Cardiac fibroblast (primary cell): ENCODE data around the gene CCDC93.
A peak's percentile ranks its signal among the peaks of the same experiment; 100 is the strongest.

Experiments
- DNase-seq, 2 donors: peaks; one replicate each; pipeline versions ENCODE4 v3.0.0 to v3.0.0-alpha.2; 2010; ENCODE audit warnings: low read depth in 2 of 2
- H3K4me3 ChIP-seq, 2 donors: replicated peaks in 1 of 2; 1 replicate in 1 of 2; 2 replicates in 1 of 2; pipeline ENCODE4 v1.5.1; 2011; ENCODE audit warnings: low read depth in 2 of 2, low read length in 2 of 2, mild to moderate bottlenecking in 2 of 2, moderate library complexity in 1 of 2
- TF ChIP-seq, protein P1 (sequence below): IDR thresholded peaks from one replicate; pipeline ENCODE4 v1.5.1; 2011; ENCODE audit warnings: low read depth, mild to moderate bottlenecking, low read length, inconsistent platforms

The CCDC93 gene

DNA sequence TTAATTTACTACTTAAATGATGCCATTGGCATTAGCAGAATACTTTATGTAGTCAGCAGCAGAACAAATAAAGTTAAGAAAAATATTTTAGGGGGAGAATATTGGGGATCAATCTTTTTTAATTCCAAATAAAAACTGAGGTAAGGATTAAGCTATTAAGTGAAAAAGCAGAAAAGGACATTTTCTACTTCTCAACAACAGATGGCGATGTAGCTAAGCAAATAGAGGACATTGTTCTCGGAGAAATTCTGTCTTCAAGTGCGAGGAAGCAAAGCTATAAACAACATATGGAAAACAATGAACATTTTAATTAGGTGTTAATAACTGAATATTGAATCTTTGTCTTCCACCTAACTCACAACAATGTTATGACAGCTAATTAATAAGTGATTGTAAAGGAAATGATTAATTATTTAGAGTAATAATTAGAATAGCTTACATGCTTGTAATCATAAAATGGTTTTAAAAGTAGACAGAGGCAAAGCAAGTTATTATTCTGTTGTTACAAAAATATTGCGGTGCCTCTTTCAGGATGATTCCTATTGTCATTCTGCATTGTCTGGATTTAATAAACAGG, 32.9 kb upstream of the CCDC93 start:
- H3K4me3 ChIP-seq = no peak overlapping the region
- DNase-seq = peak; percentile 67 to 68
- TF ChIP-seq, protein P1, sequence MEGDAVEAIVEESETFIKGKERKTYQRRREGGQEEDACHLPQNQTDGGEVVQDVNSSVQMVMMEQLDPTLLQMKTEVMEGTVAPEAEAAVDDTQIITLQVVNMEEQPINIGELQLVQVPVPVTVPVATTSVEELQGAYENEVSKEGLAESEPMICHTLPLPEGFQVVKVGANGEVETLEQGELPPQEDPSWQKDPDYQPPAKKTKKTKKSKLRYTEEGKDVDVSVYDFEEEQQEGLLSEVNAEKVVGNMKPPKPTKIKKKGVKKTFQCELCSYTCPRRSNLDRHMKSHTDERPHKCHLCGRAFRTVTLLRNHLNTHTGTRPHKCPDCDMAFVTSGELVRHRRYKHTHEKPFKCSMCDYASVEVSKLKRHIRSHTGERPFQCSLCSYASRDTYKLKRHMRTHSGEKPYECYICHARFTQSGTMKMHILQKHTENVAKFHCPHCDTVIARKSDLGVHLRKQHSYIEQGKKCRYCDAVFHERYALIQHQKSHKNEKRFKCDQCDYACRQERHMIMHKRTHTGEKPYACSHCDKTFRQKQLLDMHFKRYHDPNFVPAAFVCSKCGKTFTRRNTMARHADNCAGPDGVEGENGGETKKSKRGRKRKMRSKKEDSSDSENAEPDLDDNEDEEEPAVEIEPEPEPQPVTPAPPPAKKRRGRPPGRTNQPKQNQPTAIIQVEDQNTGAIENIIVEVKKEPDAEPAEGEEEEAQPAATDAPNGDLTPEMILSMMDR = peak; percentile 41

GRCh38 chr2:118045286-118045685, 31.4 kb upstream of the CCDC93 start:
- H3K4me3 ChIP-seq = no peak overlapping the region
- TF ChIP-seq, protein P1 = no peak
- no peak for DNase-seq

DNA sequence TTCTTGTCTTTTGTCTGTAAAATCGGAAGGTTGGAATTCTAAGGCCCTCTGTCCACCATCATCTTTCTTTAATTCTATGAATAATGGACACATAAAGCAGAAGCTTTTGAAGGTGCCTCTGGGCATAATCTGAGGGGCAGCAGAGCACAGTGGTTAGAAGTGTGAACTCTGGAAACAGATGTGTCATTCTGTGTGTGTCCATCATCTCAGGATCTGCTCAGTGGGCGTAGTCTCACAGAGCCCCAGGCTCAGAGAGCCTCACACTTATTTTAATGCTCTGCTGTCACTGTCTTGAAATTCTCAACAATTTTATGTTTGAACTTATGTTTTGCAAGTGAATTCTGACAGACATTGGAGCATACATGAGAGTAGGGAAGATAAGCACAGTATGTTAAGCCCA, 31.0 kb upstream of the CCDC93 start:
- H3K4me3 ChIP-seq = no peak overlapping the region
- TF ChIP-seq, protein P1 = no peak
- DNase-seq = no peak

GRCh38 chr2:118044103-118044716, 30.3 kb upstream of the CCDC93 start:
- TF ChIP-seq, protein P1 = no peak
- no peak overlapping the region for H3K4me3 ChIP-seq
- DNase-seq = no peak

DNA sequence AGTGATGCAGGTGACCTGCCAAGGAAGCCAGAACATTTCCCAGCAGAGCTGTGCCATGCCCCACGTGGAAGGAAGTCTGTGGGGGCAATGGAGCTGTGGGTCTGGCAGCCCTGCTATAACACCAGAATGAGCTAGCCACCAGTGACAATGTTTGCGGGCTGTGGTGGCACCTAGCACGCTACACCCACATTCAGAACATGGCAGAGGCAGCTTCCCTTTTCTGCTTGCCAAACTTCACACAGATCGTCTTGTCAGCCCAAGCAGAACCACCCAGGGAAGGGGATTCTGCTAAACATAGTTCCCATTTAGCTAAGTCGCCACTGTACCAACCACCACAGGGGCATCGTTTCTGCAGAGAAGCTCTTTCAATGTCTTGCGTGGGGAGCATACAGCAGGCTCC, 27.0 kb upstream of the CCDC93 start:
- TF ChIP-seq, protein P1 = no peak
- DNase-seq = no peak
- H3K4me3 ChIP-seq = no peak overlapping the region

DNA sequence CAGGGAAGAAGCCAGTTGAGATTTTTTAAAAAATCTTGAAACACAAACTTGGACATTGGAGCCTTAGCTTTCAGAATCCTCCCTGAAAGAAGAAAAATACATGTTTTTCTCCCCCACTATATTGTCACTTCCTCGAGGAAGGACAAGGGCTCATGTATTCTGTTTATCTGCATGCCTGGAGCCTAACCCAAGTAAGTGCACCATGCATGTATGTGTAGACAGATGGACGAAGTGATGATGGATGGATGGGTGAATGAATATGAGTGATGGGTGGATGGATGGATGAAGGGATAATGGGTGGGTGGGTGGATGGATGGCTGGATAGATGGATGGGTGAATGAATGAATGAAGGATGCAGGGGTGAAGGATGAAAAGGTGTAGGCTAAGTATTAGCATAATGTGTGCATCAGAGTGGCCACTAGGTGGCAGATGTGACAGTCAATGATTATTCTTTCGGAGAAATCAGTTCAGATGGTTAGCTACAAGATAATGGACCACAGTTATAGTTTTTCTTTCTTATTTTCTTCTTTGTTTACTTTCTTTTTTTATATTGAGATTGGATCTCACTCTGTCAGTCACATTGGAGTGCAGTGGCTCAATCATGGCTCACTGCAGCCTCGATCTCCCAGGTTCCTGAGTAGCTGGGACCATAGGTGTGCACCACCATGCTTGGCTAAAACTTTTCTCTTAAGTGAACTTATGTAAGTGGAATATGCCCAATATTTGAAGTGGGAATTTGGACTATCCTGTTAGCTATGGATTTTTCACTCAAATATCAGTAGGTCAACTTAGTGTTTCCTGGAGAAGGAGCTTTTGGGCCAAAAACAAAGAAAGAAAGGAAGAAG, 18.5 kb upstream of the CCDC93 start:
- DNase-seq = peak; percentile 53 to 58
- TF ChIP-seq, protein P1 = peak; percentile 69
- no peak overlapping the region for H3K4me3 ChIP-seq
